SK-N-SH (cell line): Measurements from ENCODE around the gene MROH2B.

Experiments used
- EZH2phosphoT487 ChIP-seq: fragments of 200-600 bp; sonication (generic); IDR thresholded peaks from 2 replicates; pipeline ENCODE4 v1.6.1; 2017; ENCODE audit warnings: low read depth, mixed run types, mild to moderate bottlenecking, antibody characterized with exemption, moderate library complexity, borderline replicate concordance
- MEF2A ChIP-seq: IDR thresholded peaks from 2 replicates; pipeline ENCODE4 v1.4.0; 2012; ENCODE audit warnings: low read depth, borderline replicate concordance
- POLR2AphosphoS5 ChIP-seq: IDR thresholded peaks from 2 replicates; pipeline ENCODE4 v1.6.1; 2012; ENCODE audit warnings: low read depth, low read length
- TAF1 ChIP-seq: IDR thresholded peaks from 2 replicates; pipeline ENCODE4 v1.6.1; 2012; ENCODE audit warnings: low read depth, mild to moderate bottlenecking, low read length, moderate library complexity, borderline replicate concordance
- TF ChIP-seq, protein P1 (sequence below): fragments of 200-600 bp; sonication (generic); IDR thresholded peaks from 2 replicates; pipeline ENCODE4 v1.6.1; 2017; ENCODE audit warnings: antibody characterized with exemption, mild to moderate bottlenecking, moderate library complexity
- TF ChIP-seq, protein P2 (sequence below): IDR thresholded peaks from 2 replicates; pipeline ENCODE4 v1.4.0; 2012; ENCODE audit warnings: low read depth, borderline replicate concordance

DNA sequence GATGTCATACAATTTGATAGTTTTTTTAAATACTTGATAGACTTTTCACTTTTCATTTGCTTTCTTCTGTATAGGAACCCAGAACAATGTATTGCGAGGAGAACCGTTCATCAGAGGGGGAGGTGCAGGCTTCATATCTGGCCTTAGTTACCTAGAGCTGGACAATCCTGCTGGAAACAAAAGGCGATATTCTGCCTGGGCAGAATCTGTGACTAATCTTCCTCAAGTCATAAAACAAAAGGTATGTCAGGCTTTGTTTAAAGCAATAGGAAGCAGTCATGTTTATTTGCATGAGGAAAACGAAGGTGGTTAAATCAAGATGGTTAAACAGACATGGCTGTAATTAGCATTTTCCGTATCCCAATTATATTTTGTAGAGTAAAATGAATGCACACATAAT lies 115.8 kb downstream of the MROH2B start:
- TF ChIP-seq, protein P1, sequence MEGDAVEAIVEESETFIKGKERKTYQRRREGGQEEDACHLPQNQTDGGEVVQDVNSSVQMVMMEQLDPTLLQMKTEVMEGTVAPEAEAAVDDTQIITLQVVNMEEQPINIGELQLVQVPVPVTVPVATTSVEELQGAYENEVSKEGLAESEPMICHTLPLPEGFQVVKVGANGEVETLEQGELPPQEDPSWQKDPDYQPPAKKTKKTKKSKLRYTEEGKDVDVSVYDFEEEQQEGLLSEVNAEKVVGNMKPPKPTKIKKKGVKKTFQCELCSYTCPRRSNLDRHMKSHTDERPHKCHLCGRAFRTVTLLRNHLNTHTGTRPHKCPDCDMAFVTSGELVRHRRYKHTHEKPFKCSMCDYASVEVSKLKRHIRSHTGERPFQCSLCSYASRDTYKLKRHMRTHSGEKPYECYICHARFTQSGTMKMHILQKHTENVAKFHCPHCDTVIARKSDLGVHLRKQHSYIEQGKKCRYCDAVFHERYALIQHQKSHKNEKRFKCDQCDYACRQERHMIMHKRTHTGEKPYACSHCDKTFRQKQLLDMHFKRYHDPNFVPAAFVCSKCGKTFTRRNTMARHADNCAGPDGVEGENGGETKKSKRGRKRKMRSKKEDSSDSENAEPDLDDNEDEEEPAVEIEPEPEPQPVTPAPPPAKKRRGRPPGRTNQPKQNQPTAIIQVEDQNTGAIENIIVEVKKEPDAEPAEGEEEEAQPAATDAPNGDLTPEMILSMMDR = no peak
- TF ChIP-seq MEF2A (no peak), POLR2AphosphoS5 (no peak), EZH2phosphoT487 (no peak), TAF1 (no peak)
- TF ChIP-seq, protein P2, sequence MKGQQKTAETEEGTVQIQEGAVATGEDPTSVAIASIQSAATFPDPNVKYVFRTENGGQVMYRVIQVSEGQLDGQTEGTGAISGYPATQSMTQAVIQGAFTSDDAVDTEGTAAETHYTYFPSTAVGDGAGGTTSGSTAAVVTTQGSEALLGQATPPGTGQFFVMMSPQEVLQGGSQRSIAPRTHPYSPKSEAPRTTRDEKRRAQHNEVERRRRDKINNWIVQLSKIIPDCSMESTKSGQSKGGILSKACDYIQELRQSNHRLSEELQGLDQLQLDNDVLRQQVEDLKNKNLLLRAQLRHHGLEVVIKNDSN = no peak
